ENCODE data around the gene SELENON.

SELENON gene

GRCh38 chr1:25856856-25857255 is 56.9 kb downstream of the SELENON start:
- Mint-ChIP-seq H3K4me1 (peaks cover 31% of the 10 kb centered on the region), H3K36me3 (peaks cover 12% of the 10 kb centered on the region), H3K4me3 (no peak overlapping the region), H3K9me3 (no peaks in the 10 kb centered on the region), H3K27me3 (no peaks in the 10 kb centered on the region), H3K27ac (no peak overlapping the region)
- CTCF ChIA-PET, result no interaction called here
- DNase-seq, result no peak

- H3K9me3 Mint-ChIP-seq, result no peaks in the 10 kb centered on the region
- peak overlapping the region; percentile 76 for H3K27ac Mint-ChIP-seq
- CTCF ChIA-PET, result interaction anchor here (1.2 kb wide), 1 partner anchor 139 kb away, joined by 3 read pairs; the partner anchor contains the start of gene PAFAH2
- no peak for DNase-seq
- no peaks in the 10 kb centered on the region for H3K27me3 Mint-ChIP-seq
- peaks cover 7% of the 10 kb centered on the region for H3K36me3 Mint-ChIP-seq
- H3K4me1 Mint-ChIP-seq, result peaks cover 34% of the 10 kb centered on the region
- H3K4me3 Mint-ChIP-seq, result peak overlapping the region; percentile 87
Measured at GRCh38 chr1:25858494-25858893, 58.5 kb downstream of the SELENON start.

DNA sequence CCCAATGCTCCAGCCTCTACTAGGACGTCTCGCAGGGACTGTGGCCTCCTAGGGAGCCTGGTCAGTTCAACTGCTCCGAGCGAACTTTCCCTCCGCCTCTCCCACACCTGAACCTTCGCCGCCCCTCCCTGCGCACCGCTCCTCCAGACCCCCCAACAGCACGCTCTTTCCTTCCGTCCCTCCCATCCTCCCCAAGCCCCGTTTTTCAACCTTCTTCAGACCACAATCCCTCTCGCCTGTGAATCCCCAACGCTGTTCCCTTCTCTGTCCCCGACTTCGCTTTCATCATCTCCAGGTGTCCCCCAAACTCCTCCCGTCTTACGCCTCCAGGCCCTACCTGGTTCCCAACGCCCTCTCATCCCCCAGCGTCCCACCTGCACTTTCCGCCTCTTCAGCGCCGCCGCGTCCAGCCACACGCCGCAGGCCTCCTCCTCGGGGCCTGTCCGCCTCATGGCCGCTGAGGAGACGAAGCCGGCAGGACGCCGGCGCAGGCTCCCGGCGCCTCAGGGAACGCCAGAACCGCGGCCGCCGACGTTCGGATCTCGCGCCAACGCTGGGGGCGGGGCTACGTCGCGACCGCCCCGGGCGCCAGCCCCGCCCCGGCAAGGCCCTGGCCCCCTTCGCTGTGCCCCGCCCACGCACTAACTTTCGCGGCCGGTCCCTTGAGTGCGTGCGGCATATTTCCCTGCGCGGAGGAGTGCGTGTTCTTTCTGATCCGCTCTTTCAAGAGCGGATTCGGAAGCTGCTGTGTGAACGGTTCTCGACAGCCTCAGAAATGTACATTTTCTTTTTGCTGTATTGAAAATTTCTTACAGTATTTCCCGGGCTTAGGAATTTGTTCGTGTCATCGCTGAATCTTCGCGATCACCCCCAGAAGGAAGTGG is 59.2 kb downstream of the SELENON start, which contains the start of gene AUNIP:
Gene AUNIP (minus strand): TSS at position 552 of the 884 bp plus-strand sequence. CDS start 100 bp downstream, at position 452.
- CTCF ChIA-PET, result no interaction called here
- no peaks in the 10 kb centered on the region for H3K9me3 Mint-ChIP-seq
- H3K27ac Mint-ChIP-seq, result peak within 1 kb of the TSS; percentile 95
- no peaks in the 10 kb centered on the region for H3K27me3 Mint-ChIP-seq
- H3K36me3 Mint-ChIP-seq, result peaks cover 7% of the 10 kb centered on the region
- H3K4me1 Mint-ChIP-seq, result peaks cover 34% of the 10 kb centered on the region
- peak within 1 kb of the TSS; percentile 87 for H3K4me3 Mint-ChIP-seq
- DNase-seq, result peak; percentile 93

DNA sequence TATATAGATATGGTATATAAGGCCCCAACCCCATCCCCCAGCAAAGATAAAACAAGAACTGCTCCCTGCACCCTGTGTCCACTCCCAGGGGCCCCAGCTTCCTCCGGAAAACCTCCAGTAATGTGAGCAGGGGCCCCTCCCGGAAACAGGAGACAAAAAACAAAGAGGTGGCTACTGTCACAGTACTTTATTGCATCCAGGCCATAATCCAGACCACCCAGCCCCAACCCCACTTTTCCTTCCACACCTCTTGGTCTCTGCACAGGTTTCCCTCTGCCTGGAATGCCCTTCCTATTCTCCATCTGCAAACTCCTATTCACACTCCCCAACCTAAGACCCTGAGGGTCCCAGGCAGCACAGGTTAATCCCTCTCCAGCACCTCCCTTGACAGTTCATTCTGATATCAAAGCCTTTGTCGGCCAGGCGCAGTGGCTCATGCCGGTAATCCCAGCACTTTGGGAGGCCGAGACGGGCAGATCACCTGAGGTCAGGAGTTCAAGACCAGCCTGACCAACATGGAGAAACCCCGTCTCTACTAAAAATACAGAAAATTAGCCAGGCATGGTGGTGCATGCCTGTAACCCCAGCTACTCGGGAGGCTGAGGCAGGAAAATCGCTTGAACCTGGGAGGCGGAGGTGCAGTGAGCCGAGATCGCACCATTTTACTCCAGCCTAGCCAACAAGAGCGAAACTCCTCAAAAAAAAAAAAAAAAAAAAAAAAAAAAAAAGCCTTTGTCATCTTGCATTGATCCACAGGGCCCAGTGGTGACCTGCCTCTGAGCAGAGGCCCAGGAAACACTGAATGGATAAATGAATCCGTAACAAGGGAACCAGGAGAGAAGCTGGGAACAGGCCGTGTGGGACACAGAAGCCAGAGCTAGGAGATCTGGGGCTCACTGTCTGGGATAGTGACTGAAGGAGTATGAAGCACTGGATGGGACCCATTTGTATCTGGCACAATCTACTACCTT is 61.6 kb downstream of the SELENON start:
- Mint-ChIP-seq H3K27me3 (no peaks in the 10 kb centered on the region), H3K4me1 (peaks cover 32% of the 10 kb centered on the region), H3K4me3 (no peak overlapping the region), H3K27ac (no peak overlapping the region), H3K9me3 (no peaks in the 10 kb centered on the region), H3K36me3 (peaks cover 2% of the 10 kb centered on the region)
- CTCF ChIA-PET, result interaction anchor here (1.3 to 1.7 kb wide), 2 partner anchors 14 to 18 kb away, joined by 3 read pairs; partner anchors contain the start of gene PAQR7
- DNase-seq, result no peak

- Mint-ChIP-seq H3K9me3 (no peaks in the 10 kb centered on the region), H3K27ac (no peak overlapping the region), H3K4me1 (peaks cover 32% of the 10 kb centered on the region), H3K4me3 (no peak overlapping the region), H3K36me3 (peaks cover 2% of the 10 kb centered on the region), H3K27me3 (no peaks in the 10 kb centered on the region)
- CTCF ChIA-PET, result interaction anchor here (1.3 to 1.7 kb wide), 2 partner anchors 12 to 16 kb away, joined by 3 read pairs; partner anchors contain the start of gene PAQR7
- DNase-seq, result no peak
Measured at GRCh38 chr1:25862785-25863485, 62.9 kb downstream of the SELENON start.

- Mint-ChIP-seq H3K9me3 (no peaks in the 10 kb centered on the region), H3K27me3 (no peaks in the 10 kb centered on the region), H3K4me1 (peaks cover 26% of the 10 kb centered on the region), H3K4me3 (no peak overlapping the region), H3K27ac (no peak overlapping the region), H3K36me3 (peaks cover 2% of the 10 kb centered on the region)
- no peak for DNase-seq
- CTCF ChIA-PET, result interaction anchor here (1.7 kb wide), 1 partner anchor 16 kb away, joined by 3 read pairs; no protein-coding TSS in a partner anchor
Measured at GRCh38 chr1:25863486-25864262, 63.7 kb downstream of the SELENON start.

GRCh38 chr1:25864434-25864833 is 64.4 kb downstream of the SELENON start:
- CTCF ChIA-PET, result no interaction called here
- H3K27ac Mint-ChIP-seq, result no peak overlapping the region
- no peaks in the 10 kb centered on the region for H3K9me3 Mint-ChIP-seq
- no peaks in the 10 kb centered on the region for H3K27me3 Mint-ChIP-seq
- DNase-seq, result no peak
- peaks cover 20% of the 10 kb centered on the region for H3K4me1 Mint-ChIP-seq
- peaks cover 1% of the 10 kb centered on the region for H3K36me3 Mint-ChIP-seq
- H3K4me3 Mint-ChIP-seq, result no peak overlapping the region

DNA sequence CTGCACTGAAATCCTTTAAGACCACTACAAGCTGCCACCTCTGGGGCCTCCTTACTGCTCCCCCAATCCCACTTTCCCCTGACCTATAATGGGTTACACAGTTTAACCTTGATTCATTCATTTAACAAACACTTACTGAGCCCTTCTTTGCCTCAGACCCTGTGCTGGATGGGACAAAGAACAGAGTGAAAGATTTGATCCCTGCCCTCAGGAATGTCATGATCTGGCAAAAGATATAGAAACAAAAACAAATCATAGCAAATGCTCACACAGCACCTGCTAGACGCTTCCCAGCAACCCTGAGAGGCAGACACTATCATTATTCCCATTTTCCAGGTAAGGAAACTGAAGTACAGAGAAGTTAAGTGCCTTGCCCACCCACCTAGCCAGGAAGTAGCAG is 66.3 kb downstream of the SELENON start:
- Mint-ChIP-seq H3K9me3 (no peaks in the 10 kb centered on the region), H3K27me3 (peaks cover 3% of the 10 kb centered on the region), H3K4me1 (peaks cover 6% of the 10 kb centered on the region), H3K4me3 (no peak overlapping the region), H3K36me3 (no peaks in the 10 kb centered on the region), H3K27ac (no peak overlapping the region)
- no peak for DNase-seq
- CTCF ChIA-PET, result no interaction called here

DNA sequence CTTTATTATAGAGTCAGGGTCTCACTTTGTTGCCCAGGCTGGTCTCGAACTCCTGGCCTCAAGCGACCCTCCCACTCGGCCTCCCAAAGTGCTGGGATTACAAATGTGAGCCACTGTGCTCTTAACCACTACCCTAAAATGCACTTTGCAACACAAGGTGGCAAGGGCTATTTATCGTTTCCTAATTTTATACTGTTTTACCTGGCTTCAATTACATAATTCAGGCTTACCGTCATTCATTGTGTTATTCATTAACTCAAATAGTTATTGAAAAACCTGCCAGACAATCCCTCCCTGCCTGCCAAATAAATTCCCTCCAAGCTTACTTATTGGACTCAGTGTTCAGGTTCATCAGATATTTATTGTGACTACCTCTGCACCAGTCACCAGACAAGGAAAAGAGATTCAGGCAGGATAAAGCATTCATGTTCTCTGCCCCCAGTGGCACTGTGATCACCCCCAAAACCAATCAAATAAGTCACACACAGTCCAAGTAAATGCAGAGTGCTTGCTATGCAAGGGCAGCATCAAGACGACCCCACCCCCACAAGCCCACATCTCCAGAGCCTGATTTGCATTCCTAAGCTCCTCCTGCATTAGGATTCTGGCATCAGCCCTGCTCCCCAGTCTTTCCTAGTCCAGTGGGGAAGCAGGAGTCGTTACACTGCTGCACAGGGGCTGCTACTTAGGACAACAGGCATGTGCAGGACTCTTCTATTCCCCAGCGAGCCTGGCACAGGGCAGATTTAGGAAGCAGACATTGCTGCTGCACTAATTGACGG is 67.4 kb downstream of the SELENON start:
- Mint-ChIP-seq H3K27me3 (peaks cover 3% of the 10 kb centered on the region), H3K4me3 (no peak overlapping the region)
- CTCF ChIA-PET, result no interaction called here

More for the DNA sequence above, 67.4 kb downstream of the SELENON start:
- Mint-ChIP-seq H3K4me1 (no peaks in the 10 kb centered on the region), H3K27ac (no peak overlapping the region), H3K9me3 (no peaks in the 10 kb centered on the region), H3K36me3 (no peaks in the 10 kb centered on the region)
- no peak for DNase-seq
